Adrenal gland (tissue), 12 donors: ENCODE data around the gene FOXO4. TPM values are rescaled to one million over a fixed set of nuclear protein-coding genes. Genes with fewer than 3 reads are reported as not detected.

Experiments used
- DNase-seq, 7 donors: peaks; one replicate each; pipeline ENCODE4 v3.0.0-alpha.2; 2019 to 2020
- H3K27ac ChIP-seq, 5 donors: fragments of 200-600 bp; sonication (generic) in 4 of 5; 1 replicate in 3 of 5; 2 replicates in 2 of 5; pipeline versions ENCODE4 v1.5.1 to v1.8.0; 2016 to 2020; ENCODE audit warnings: mild to moderate bottlenecking in 1 of 5
- H3K27me3 ChIP-seq: fragments of 200-600 bp; 2 replicates; pipeline ENCODE4 v1.8.0; 2021
- H3K36me3 ChIP-seq, 2 donors: fragments of 200-600 bp; replicated peaks in 1 of 2; 1 replicate in 1 of 2; 2 replicates in 1 of 2; pipeline versions ENCODE4 v1.5.1 to v1.8.0; 2018 to 2022
- H3K4me1 ChIP-seq, 2 donors: fragments of 200-600 bp; replicated peaks in 1 of 2; 1 replicate in 1 of 2; 2 replicates in 1 of 2; pipeline versions ENCODE4 v1.5.1 to v1.8.0; 2018 to 2021
- H3K4me3 ChIP-seq, 4 donors: fragments of 200-600 bp; sonication (generic) in 3 of 4; one replicate each; pipeline ENCODE4 v1.5.1; 2016 to 2018
- H3K9me3 ChIP-seq, 3 donors: fragments of 200-600 bp; sonication (generic) in 1 of 3; replicated peaks in 1 of 3; 1 replicate in 2 of 3; 2 replicates in 1 of 3; pipeline versions ENCODE4 v1.5.1 to v1.8.0; 2016 to 2021
- POLR2A ChIP-seq, 2 donors: fragments of 450-650 bp; IDR thresholded peaks; one replicate each; pipeline ENCODE4 v1.6.1; 2017; ENCODE audit warnings: antibody characterized with exemption in 2 of 2, mild to moderate bottlenecking in 2 of 2, moderate library complexity in 1 of 2
- WGBS, 4 donors: extraction: QIAGEN DNeasy Blood & Tissue Kit in 2 of 4; methylation state at CpG; one replicate each; pipeline versions ENCODE4 v1.1.5 to v1.1.7; 2013 to 2017; 5-methylcytosine and 5-hydroxymethylcytosine counted together
- intact Hi-C, 2 donors: fragments of 100-400 bp; cut with DNase I; formaldehyde crosslinking; loops; one replicate each; pipeline versions ENCODE4 v1.14.1 to v1.15.0; 2022 to 2023
- polyA plus RNA-seq, 3 donors: library from polyadenylated mRNA; stranded (reverse); fragments of 200-250 nt in 2 of 3; fragments of 350-450 nt in 1 of 3; fragmentation: Illumina TruSeq in 1 of 3; extraction: RNeasy Lipid Tissue Mini Kit (QIAGEN cat#74804) in 1 of 3; gene quantifications; one replicate each; pipeline ENCODE4 v1.2.3, GENCODE V29; 2013 to 2014
- total RNA-seq, 9 donors: library from RNA; depleted of rRNA in 4 of 9; stranded (reverse); fragments of >200 nt in 4 of 9; fragments of 120-200 nt in 1 of 9; fragmentation: NEBNext Ultra II Directional in 1 of 9; extraction: Animal tissue kit (Norgen Biotek cat#: 25700) in 1 of 9; gene quantifications; one replicate each; pipeline versions ENCODE4 v1.1.0 to v1.2.4, GENCODE V29; 2013 to 2023
- TF ChIP-seq, protein P1 (sequence below), 6 experiments: fragments of 450-650 bp in 4 of 6; fragments of 200-600 bp in 2 of 6; sonication (generic) in 1 of 6; IDR thresholded peaks; 1 replicate in 5 of 6; 2 replicates in 1 of 6; pipeline versions ENCODE4 v1.5.1 to v1.8.0; 2016 to 2021; ENCODE audit warnings: antibody characterized with exemption in 6 of 6, mild to moderate bottlenecking in 2 of 6, moderate library complexity in 1 of 6
- donor health status: healthy with polysubstance abuse.
- donor health status: Bipolar disorder and iron deficiency.
- donor health status: DM: yes; HTN: yes; CAD: no.
- donor health status: DM: no; HTN: no; CAD: no.
- donor health status: DM: no; HTN: no; CAD: no.
- donor health status: DM: yes; HTN: yes; CAD: no.

FOXO4 gene
- total and polyA plus RNA-seq, 12 donors = 14.3 to 191 (median 77.6) TPM

DNA sequence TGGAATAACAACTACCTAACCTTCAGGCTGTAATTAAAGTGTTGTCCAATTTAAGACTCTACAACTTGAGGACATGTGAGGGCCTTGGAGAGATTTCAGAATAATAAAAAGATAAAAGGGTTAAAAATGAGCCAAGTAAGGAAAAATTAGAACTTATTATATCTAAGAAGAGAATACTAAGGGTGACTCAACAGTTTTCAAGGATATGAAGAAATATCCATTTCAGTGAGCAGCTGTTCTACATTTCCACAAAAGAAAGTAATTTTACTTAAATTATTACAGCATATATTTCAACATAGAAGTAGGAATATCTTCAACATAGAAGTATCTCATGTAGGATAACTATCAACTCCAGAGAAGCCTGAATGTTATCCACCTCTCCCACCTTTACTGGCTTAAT is 38.8 kb upstream of the FOXO4 start:
- Histone ChIP-seq H3K4me1 (no peaks in the 10 kb centered on the region), H3K9me3 (no peaks in the 10 kb centered on the region), H3K27ac (peak overlapping the region in 1 of 5 donors; percentile 37), H3K27me3 (peaks cover 3% of the 10 kb centered on the region), H3K36me3 (peaks cover 0 to 11% of the 10 kb centered on the region in 2 donors), H3K4me3 (no peak overlapping the region)
- TF ChIP-seq, protein P1, sequence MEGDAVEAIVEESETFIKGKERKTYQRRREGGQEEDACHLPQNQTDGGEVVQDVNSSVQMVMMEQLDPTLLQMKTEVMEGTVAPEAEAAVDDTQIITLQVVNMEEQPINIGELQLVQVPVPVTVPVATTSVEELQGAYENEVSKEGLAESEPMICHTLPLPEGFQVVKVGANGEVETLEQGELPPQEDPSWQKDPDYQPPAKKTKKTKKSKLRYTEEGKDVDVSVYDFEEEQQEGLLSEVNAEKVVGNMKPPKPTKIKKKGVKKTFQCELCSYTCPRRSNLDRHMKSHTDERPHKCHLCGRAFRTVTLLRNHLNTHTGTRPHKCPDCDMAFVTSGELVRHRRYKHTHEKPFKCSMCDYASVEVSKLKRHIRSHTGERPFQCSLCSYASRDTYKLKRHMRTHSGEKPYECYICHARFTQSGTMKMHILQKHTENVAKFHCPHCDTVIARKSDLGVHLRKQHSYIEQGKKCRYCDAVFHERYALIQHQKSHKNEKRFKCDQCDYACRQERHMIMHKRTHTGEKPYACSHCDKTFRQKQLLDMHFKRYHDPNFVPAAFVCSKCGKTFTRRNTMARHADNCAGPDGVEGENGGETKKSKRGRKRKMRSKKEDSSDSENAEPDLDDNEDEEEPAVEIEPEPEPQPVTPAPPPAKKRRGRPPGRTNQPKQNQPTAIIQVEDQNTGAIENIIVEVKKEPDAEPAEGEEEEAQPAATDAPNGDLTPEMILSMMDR (IDR thresholded peaks at IDR 0.05) = no peak
- no peak for TF ChIP-seq POLR2A (IDR thresholded peaks at IDR 0.05)
- no peak for DNase-seq
- intact Hi-C loops = no loop called here

DNA sequence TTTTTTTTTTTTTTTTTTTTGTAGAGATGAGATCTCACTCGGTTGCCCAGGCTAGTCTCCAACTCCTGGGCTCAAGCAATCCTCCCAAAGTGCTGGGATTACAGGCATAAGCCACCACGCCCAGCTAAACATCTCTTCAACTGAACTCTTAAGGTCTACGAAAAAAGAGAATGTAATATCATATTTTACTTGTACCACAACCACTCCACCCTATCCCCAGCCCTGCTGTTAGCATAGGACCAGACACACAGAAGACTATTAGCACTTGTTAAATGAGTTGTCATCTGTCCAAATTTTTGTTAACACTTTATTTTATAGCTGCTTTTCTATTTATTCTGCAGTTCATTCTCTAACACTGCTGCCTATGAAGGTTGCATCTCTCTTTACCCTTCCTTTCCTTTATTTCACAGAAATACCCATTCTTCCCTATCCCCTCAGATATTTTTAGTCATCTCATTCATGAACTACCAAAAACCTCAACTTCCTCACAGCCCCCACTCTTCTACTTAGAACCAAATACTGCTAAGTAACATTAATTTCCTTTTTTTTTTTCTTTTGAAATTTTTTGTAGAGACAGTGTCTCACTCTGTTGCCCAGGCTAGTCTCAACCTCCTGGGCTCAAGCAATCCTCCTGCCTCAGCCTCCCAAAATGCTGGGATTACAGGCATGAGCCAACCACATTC is 37.7 kb upstream of the FOXO4 start:
- Histone ChIP-seq H3K27ac (no peak overlapping the region), H3K4me3 (no peak overlapping the region), H3K4me1 (no peaks in the 10 kb centered on the region), H3K27me3 (peaks cover 3% of the 10 kb centered on the region), H3K36me3 (peaks cover 0 to 11% of the 10 kb centered on the region in 2 donors), H3K9me3 (no peaks in the 10 kb centered on the region)
- DNase-seq = no peak
- intact Hi-C loops = no loop called here
- TF ChIP-seq POLR2A (IDR thresholded peaks at IDR 0.05) = no peak
- TF ChIP-seq, protein P1 (IDR thresholded peaks at IDR 0.05) = no peak
- WGBS, 4 donors = 66 to 100% (median 80%) methylated on average over 3 of the region's 3 CpGs

DNA sequence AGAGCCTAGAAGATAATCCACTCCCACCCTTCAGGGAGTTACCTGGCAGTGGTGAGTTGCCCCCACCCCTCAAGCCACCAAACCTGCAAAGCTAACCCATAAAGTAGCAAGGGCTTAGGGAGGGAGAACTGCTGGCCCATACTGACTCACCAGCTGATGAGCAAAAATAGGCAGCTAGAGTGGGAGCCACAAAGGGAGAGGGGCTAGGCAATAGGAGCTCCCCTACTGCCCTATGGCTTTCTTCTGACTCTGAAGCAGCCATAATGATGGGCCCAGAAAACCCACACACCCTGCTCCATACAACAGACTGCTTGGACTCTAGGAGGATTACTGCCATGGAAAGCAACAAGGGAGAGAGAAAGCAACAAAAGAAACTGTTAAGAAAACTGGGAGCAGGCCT is 35.5 kb upstream of the FOXO4 start:
- Histone ChIP-seq H3K4me3 (no peak overlapping the region), H3K36me3 (peaks cover 0 to 11% of the 10 kb centered on the region in 2 donors), H3K27me3 (no peaks in the 10 kb centered on the region), H3K9me3 (no peaks in the 10 kb centered on the region), H3K4me1 (no peaks in the 10 kb centered on the region), H3K27ac (no peak overlapping the region)
- TF ChIP-seq POLR2A (IDR thresholded peaks at IDR 0.05) = no peak
- TF ChIP-seq, protein P1 (IDR thresholded peaks at IDR 0.05) = no peak
- intact Hi-C loops = no loop called here
- no peak for DNase-seq

DNA sequence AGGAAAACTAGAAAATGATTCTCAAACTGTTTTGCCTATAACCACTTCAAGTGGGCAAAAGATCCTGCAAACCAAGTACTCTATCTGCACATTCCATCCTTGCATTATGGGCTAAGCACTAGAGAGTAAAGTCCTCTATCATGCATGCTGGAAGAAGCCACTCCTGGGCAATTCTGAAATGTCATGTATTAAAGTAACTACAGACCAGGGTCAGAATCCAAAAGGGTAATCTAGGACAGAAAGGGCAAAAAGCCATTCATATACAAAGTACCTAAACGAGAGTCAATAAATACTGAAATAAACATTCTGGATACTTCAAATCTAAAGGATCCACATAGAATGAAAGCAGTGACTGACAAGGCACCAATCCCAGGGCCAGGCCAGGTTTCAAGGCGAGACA is 28.6 kb upstream of the FOXO4 start:
- peaks cover 6% of the 10 kb centered on the region for H3K27me3 ChIP-seq
- H3K4me1 ChIP-seq = peaks cover 0 to 6% of the 10 kb centered on the region in 2 donors
- H3K9me3 ChIP-seq = no peaks in the 10 kb centered on the region
- intact Hi-C loops = loop anchor here in 1 of 2 donors (5.0 kb wide), 1 partner anchor 60 kb away; no protein-coding TSS in a partner anchor
- WGBS, 4 donors = 12 to 18% (median 15%) methylated on average over 2 of the region's 2 CpGs
- no peaks in the 10 kb centered on the region for H3K36me3 ChIP-seq
- peak overlapping the region in 2 of 4 donors; percentile 40 to 55 for H3K4me3 ChIP-seq
- DNase-seq = no peak
- peak overlapping the region in 3 of 5 donors; percentile 78 to 84 (median 84) for H3K27ac ChIP-seq
- no peak for TF ChIP-seq POLR2A (IDR thresholded peaks at IDR 0.05)
- TF ChIP-seq, protein P1 (IDR thresholded peaks at IDR 0.05) = no peak
